Activated B cell treated with CpG ODN at 0.5 μM for 24 hours (primary cell): ENCODE results near the gene PHLDA1. TPM values are rescaled to one million over a fixed set of nuclear protein-coding genes. Genes with fewer than 3 reads are reported as not detected.

Source experiments
- ATAC-seq: fragments of 200-7000 bp; cut with Tn5 transposase; one replicate; pipeline ENCODE4 v1.10.0; 2021; ENCODE audit warnings: low read depth, mild to moderate bottlenecking, moderate library complexity
- CTCF ChIA-PET: fragments of 350-600 bp; sonication (Branson Sonifier 250); formaldehyde crosslinking; loops from one replicate; lab custom pipeline; 2021; ENCODE audit warnings: antibody characterized with exemption; lab: Charles Lee
- POLR2A ChIA-PET: fragments of 350-600 bp; sonication (Branson Sonifier 250); formaldehyde crosslinking; loops from one replicate; lab custom pipeline; 2021; ENCODE audit warnings: antibody characterized with exemption; lab: Charles Lee
- DNase-seq: peaks from one replicate; pipeline ENCODE4 v3.0.0; 2022
- H3K27ac Mint-ChIP-seq: one replicate; pipeline ENCODE4 v1.8.0; 2020; ENCODE audit warnings: mixed read lengths
- H3K27me3 Mint-ChIP-seq: one replicate; pipeline ENCODE4 v1.8.0; 2021; ENCODE audit warnings: mixed read lengths
- H3K36me3 Mint-ChIP-seq: one replicate; pipeline ENCODE4 v1.8.0; 2021; ENCODE audit warnings: low read depth, mixed read lengths
- H3K4me1 Mint-ChIP-seq: one replicate; pipeline ENCODE4 v1.8.0; 2021; ENCODE audit warnings: mixed read lengths
- H3K4me3 Mint-ChIP-seq: one replicate; pipeline ENCODE4 v1.8.0; 2020; ENCODE audit warnings: mild to moderate bottlenecking, mixed read lengths
- H3K9me3 Mint-ChIP-seq: one replicate; pipeline ENCODE4 v1.8.0; 2020; ENCODE audit warnings: mixed read lengths
- CTCF ChIP-seq: fragments of 200-600 bp; IDR thresholded peaks from one replicate; pipeline ENCODE4 v1.8.0; 2022; ENCODE audit warnings: antibody characterized with exemption, mild to moderate bottlenecking
- intact Hi-C: fragments of 100-400 bp; cut with micrococcal nuclease; formaldehyde crosslinking; loops from one replicate; pipeline ENCODE4 v1.15.1; 2024
- total RNA-seq: library from RNA; stranded (reverse); gene quantifications from 2 replicates; pipeline ENCODE4 v1.2.3, GENCODE V29; 2022

Gene PHLDA1
- total RNA-seq, 1 donor from 2014 or later = 1.1 TPM

- TF ChIP-seq CTCF = no peak
- DNase-seq = no peak
- ATAC-seq = no peak
- Mint-ChIP-seq H3K27ac (no peak overlapping the region), H3K27me3 (peaks cover 12% of the 10 kb centered on the region), H3K36me3 (no peaks in the 10 kb centered on the region), H3K4me1 (no peaks in the 10 kb centered on the region), H3K4me3 (no peak overlapping the region), H3K9me3 (peaks cover 4% of the 10 kb centered on the region)
- POLR2A ChIA-PET = no interaction called here
- CTCF ChIA-PET = no interaction called here
- intact Hi-C loops = no loop called here
These were observed 23.9 kb downstream of the PHLDA1 start for GRCh38 chr12:76007640-76008039.

- ChIA-PET CTCF (no interaction called here), POLR2A (no interaction called here)
- Mint-ChIP-seq H3K9me3 (peaks cover 4% of the 10 kb centered on the region), H3K27ac (no peak overlapping the region), H3K36me3 (no peaks in the 10 kb centered on the region), H3K27me3 (peaks cover 9% of the 10 kb centered on the region), H3K4me3 (no peak overlapping the region), H3K4me1 (no peaks in the 10 kb centered on the region)
- intact Hi-C loops = no loop called here
- no peak for ATAC-seq
- DNase-seq = no peak
- TF ChIP-seq CTCF = no peak
These were observed 25.3 kb downstream of the PHLDA1 start for GRCh38 chr12:76006028-76006925.

GRCh38 chr12:76003355-76003638 lies 28.3 kb downstream of the PHLDA1 start:
- no peak for DNase-seq
- H3K27ac Mint-ChIP-seq = no peak overlapping the region
- H3K9me3 Mint-ChIP-seq = peaks cover 4% of the 10 kb centered on the region
- intact Hi-C loops = no loop called here
- no peak for TF ChIP-seq CTCF
- H3K27me3 Mint-ChIP-seq = peaks cover 9% of the 10 kb centered on the region
- CTCF ChIA-PET = no interaction called here
- H3K4me1 Mint-ChIP-seq = no peaks in the 10 kb centered on the region
- POLR2A ChIA-PET = no interaction called here
- H3K36me3 Mint-ChIP-seq = no peaks in the 10 kb centered on the region
- no peak for ATAC-seq
- H3K4me3 Mint-ChIP-seq = no peak overlapping the region

GRCh38 chr12:76002598-76003354 lies 28.8 kb downstream of the PHLDA1 start:
- ChIA-PET CTCF (no interaction called here), POLR2A (no interaction called here)
- Mint-ChIP-seq H3K4me1 (no peaks in the 10 kb centered on the region), H3K27ac (no peak overlapping the region), H3K27me3 (peaks cover 9% of the 10 kb centered on the region), H3K9me3 (peaks cover 4% of the 10 kb centered on the region), H3K4me3 (no peak overlapping the region), H3K36me3 (no peaks in the 10 kb centered on the region)
- intact Hi-C loops = no loop called here
- ATAC-seq (no peak), DNase-seq (no peak)
- TF ChIP-seq CTCF = no peak

- ATAC-seq (no peak), DNase-seq (no peak)
- no peaks in the 10 kb centered on the region for H3K4me1 Mint-ChIP-seq
- no peak overlapping the region for H3K4me3 Mint-ChIP-seq
- intact Hi-C loops = no loop called here
- H3K9me3 Mint-ChIP-seq = no peaks in the 10 kb centered on the region
- peaks cover 3% of the 10 kb centered on the region for H3K27me3 Mint-ChIP-seq
- POLR2A ChIA-PET = no interaction called here
- CTCF ChIA-PET = no interaction called here
- no peak for TF ChIP-seq CTCF
- H3K36me3 Mint-ChIP-seq = no peaks in the 10 kb centered on the region
- no peak overlapping the region for H3K27ac Mint-ChIP-seq
These were observed 33.1 kb downstream of the PHLDA1 start for GRCh38 chr12:75998292-75999063.
